VCaP (cell line): ENCODE results near the gene PTPN12.
"Not testable (repeated sequence)": the region's sequence is repeated elsewhere in the genome, so short reads cannot be mapped to it uniquely, and the experiment has no call there.

ENCODE experiments used
- H3K27ac ChIP-seq: fragments of 450-650 bp; 2 replicates; pipeline ENCODE4 v1.5.1; 2017
- TF ChIP-seq, protein P1 (sequence below): fragments of 450-650 bp; conservative IDR thresholded peaks from 2 replicates; pipeline ENCODE4 v1.5.1; 2017; ENCODE audit warnings: mild to moderate bottlenecking, moderate library complexity

PTPN12 gene

DNA sequence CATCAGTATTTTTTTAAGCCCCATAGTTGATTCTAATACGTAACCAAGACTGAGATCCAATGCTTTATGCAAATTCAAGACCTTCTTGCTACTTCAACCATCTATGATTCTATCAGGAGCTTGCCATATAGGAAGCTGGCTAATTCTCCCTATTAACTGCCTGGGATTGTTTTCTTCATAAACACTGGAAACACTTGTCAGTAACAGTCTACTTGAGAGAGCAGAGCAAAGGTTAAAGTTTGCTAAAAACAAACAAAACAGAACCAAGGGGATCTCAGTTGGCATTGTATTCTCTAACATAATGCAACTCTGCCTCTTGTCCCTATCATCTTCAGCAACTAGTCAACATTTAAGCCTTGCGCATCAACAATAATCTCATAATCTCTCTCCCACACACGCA is 21.0 kb upstream of the PTPN12 start:
- TF ChIP-seq, protein P1, sequence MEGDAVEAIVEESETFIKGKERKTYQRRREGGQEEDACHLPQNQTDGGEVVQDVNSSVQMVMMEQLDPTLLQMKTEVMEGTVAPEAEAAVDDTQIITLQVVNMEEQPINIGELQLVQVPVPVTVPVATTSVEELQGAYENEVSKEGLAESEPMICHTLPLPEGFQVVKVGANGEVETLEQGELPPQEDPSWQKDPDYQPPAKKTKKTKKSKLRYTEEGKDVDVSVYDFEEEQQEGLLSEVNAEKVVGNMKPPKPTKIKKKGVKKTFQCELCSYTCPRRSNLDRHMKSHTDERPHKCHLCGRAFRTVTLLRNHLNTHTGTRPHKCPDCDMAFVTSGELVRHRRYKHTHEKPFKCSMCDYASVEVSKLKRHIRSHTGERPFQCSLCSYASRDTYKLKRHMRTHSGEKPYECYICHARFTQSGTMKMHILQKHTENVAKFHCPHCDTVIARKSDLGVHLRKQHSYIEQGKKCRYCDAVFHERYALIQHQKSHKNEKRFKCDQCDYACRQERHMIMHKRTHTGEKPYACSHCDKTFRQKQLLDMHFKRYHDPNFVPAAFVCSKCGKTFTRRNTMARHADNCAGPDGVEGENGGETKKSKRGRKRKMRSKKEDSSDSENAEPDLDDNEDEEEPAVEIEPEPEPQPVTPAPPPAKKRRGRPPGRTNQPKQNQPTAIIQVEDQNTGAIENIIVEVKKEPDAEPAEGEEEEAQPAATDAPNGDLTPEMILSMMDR: no peak
- 0 out of 2 replicates have a peak overlapping the region, but pooled peaks have one; percentile 7 for H3K27ac ChIP-seq

DNA sequence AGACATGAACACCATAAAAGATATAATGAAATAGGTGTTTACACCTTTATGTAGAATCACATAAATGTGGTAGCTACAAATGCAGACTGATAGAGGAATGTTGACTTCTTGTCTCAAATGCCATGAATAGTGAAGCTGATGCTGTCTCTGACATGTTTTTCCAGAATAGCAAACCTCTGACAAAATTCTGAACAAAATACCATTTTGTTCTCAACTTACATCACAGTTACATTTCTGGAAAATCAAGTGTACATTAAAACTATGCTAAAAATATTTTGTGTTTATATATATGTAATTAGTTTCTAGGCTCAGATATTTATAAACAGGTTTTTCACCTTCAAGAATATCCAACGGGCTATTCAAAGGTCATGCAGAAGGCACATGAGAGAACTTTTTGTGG is 16.8 kb upstream of the PTPN12 start:
- H3K27ac ChIP-seq: no peak overlapping the region
- TF ChIP-seq, protein P1: no peak

DNA sequence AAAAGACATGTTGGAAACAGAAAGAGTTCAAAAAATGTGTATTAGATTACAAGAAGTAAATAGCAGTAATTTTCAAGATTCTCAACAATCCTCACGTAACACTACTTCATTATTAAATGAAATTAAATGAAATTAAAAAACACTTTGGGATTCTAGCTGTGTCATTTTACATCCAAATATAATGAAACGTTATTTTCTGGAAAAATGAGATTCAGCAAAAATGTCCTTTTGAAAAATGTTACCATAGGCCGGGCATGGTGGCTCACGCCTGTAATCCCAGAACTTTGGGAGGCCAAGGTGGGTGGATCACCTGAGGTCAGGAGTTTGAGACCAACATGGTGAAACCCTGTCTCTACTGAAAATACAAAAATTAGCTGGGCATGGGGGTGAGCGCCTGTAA is 15.6 kb upstream of the PTPN12 start:
- not testable (repeated sequence) for H3K27ac ChIP-seq

DNA sequence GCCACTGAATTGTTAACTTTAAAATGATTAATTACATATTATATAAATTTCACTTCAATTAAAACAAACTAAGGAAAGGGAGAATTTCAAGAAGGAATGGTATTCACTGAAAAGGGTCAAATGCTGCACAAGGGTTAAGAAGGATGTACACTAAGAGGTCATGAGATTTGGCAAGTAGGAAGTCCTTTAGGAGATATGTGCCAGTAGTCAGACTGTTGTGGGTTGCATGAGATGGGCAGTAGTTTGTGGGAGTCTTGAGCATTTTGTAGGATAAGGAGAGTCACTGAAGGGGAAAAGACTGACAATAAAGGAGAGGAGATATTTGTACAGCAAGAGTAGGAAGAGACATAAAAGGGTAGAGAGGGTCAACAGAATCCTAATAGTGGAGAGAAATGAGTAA is 12.4 kb upstream of the PTPN12 start:
- H3K27ac ChIP-seq: no peak overlapping the region
- TF ChIP-seq, protein P1: no peak

DNA sequence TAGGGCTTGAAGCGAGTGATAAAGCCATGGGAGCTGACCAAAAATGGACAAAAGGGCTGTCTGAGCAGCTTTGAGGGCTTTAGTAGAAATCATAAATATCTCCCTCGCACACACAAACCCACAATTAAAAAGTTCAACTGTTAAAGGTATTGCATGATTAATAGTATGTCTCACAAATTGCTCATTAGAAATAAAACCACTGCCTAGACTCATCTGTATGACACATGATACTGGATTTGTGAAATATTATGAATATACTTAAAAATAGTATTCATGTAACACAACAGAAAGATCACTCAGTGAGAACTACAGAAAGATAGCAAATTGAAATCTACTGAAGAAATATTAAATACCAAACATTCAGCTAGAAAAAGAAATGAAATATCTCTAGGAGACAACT is 11.9 kb upstream of the PTPN12 start:
- TF ChIP-seq, protein P1: no peak
- H3K27ac ChIP-seq: no peak overlapping the region

DNA sequence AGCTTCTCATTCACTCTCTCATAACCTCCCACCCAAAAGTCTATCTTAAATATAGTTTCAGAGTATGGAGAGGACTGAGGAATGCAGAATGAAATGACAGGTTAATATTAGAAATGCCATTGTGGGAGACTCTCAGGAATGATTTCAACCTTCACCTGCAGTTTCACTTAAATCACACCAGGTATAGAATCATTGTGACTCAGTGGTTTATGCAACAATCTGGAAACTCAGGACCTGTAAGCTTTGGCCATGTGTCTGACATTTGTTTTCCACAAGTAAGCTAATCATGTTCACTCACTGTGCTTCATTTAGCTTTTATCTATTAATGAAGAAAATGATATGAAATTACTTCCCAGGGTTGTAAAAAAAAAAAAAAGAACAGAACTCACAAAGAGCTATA is 8.7 kb upstream of the PTPN12 start:
- H3K27ac ChIP-seq: no peak overlapping the region
- TF ChIP-seq, protein P1: no peak

DNA sequence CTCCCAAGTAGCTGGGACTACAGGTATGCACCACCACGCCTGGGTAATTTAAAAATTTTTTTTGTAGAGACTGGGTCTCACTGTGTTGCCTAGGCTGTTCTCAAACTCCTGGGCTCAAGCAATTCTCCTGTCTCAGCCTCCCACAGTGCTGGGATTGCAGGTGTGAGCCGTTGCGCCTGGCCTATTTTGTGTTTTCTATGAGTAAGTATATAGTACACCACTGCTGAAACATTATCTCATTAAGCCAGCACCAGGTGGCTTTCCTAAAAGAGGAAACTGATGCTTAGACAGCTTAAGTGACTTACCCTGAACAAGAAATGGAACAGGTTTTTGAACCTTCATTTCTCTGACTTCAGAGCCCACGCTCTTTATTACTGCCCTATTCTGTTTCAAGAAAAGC is 7.8 kb upstream of the PTPN12 start:
- H3K27ac ChIP-seq: no peak overlapping the region
- TF ChIP-seq, protein P1: no peak

DNA sequence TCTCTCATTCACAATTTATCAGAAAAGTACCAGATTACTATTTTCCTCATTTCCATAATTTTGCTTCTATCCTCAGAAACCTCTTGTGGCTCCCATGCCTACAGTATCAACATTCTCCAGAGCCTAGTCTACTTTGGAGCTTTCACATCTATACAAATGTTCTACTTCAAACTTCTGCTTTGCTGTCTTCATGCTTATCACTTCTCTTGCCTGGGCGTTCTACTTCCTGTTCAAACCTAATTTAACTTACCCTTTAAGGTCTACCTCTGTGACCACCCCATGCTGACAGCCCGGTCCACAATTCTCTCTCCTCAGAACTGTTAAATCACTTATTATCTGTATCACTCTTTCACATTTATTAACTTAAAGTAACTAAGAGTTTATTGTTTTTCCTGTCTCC is 6.1 kb upstream of the PTPN12 start:
- no peak overlapping the region for H3K27ac ChIP-seq
- TF ChIP-seq, protein P1: no peak
